K562 (cell line): ENCODE results near the gene BCAR1. TPM values are rescaled to one million over a fixed set of nuclear protein-coding genes. Genes with fewer than 3 reads are reported as not detected.

Experiments
- ATAC-seq: fragments of 200-7000 bp; cut with Tn5 transposase; 3 replicates; pipeline ENCODE4 v1.9.1; 2020; ENCODE audit warnings: moderate library complexity
- BruUV-seq: library from RNA; stranded (reverse); fragments of 400-500 nt; replicated peaks from 2 replicates; lab custom pipeline; 2021; lab: Mats Ljungman, UMichigan
- CTCF ChIA-PET: fragments of 300-600 bp; formaldehyde crosslinking; extraction: SDS; loops from one replicate; lab custom pipeline; 2021; ENCODE audit warnings: low intra/inter-chr PET ratio; lab: Yijun Ruan, JAX
- POLR2A ChIA-PET: fragments of 300-600, 350-650 bp; sonication (Branson Sonifier 250); formaldehyde crosslinking; extraction: SDS; loops from one replicate; lab custom pipeline; 2021; ENCODE audit warnings: antibody characterized with exemption, inconsistent platforms; lab: Yijun Ruan, JAX
- DNase-seq, 4 experiments: peaks; one replicate each; pipeline versions ENCODE4 v3.0.0 to v3.0.0-alpha.2; 2011 to 2018; ENCODE audit warnings: low spot score in 3 of 4, mixed read lengths in 3 of 4; ENCODE audit errors: extremely low read depth in 1 of 4
- FAIRE-seq: peaks from 2 replicates; lab custom pipeline; 2011; peaks lifted over from hg19 to GRCh38; lab: Jason Lieb, UNC
- H2AFZ ChIP-seq: 2 replicates; pipeline ENCODE4 v1.6.0; 2011; ENCODE audit warnings: low read depth, low read length, control low read depth, inconsistent platforms
- H3K27ac ChIP-seq: fragments of 200-600 bp; 3 replicates; pipeline ENCODE4 v1.8.0; 2011; ENCODE audit warnings: low read depth, mild to moderate bottlenecking, control low read depth, inconsistent platforms, low read length, moderate library complexity, mixed read lengths; ENCODE audit errors: extremely low read depth
- H3K27me3 ChIP-seq, 2 experiments: fragments of 300-600 bp in 1 of 2; 2 replicates in 1 of 2; 3 replicates in 1 of 2; pipeline versions ENCODE4 v1.6.0 to v1.8.0; 2011; ENCODE audit warnings: inconsistent platforms in 2 of 2, low read length in 2 of 2, mild to moderate bottlenecking in 1 of 2, mixed read lengths in 1 of 2, moderate library complexity in 1 of 2; ENCODE audit not compliant: control insufficient read depth in 2 of 2, insufficient read depth in 2 of 2
- H3K36me3 ChIP-seq: fragments of 300-600 bp; 3 replicates; pipeline ENCODE4 v1.8.0; 2011; ENCODE audit warnings: mild to moderate bottlenecking, low read length, inconsistent platforms; ENCODE audit not compliant: control insufficient read depth, insufficient read depth
- H3K4me1 ChIP-seq, 2 experiments: fragments of 200-600 bp in 1 of 2; replicated peaks in 1 of 2; 2 replicates in 1 of 2; 3 replicates in 1 of 2; pipeline versions ENCODE4 v1.5.1 to v1.8.0; 2011; ENCODE audit warnings: inconsistent platforms in 2 of 2, low read length in 2 of 2, mild to moderate bottlenecking in 1 of 2, mixed read lengths in 1 of 2, moderate library complexity in 1 of 2; ENCODE audit not compliant: control insufficient read depth in 2 of 2, insufficient read depth in 2 of 2
- H3K4me2 ChIP-seq: 2 replicates; pipeline ENCODE4 v1.6.1; 2011; ENCODE audit warnings: low read length, control low read depth, inconsistent platforms, mixed read lengths; ENCODE audit not compliant: insufficient read depth
- H3K4me3 ChIP-seq: fragments of 200-600 bp; sonication (generic), shearing (Covaris generic); 2 replicates; pipeline ENCODE4 v1.5.1; 2016; ENCODE audit warnings: control low read depth, inconsistent platforms
- H3K79me2 ChIP-seq: fragments of 200-600 bp; 3 replicates; pipeline ENCODE4 v1.8.0; 2011; ENCODE audit warnings: low read length, inconsistent platforms; ENCODE audit not compliant: control insufficient read depth, insufficient read depth
- H3K9ac ChIP-seq, 2 experiments: 2 replicates each; pipeline versions ENCODE4 v1.6.0 to v1.6.1; 2011; ENCODE audit warnings: low read depth in 2 of 2, low read length in 2 of 2, control low read depth in 1 of 2, inconsistent platforms in 1 of 2, mild to moderate bottlenecking in 1 of 2, mixed read lengths in 1 of 2; ENCODE audit not compliant: insufficient read depth in 1 of 2
- H3K9me1 ChIP-seq: one replicate; pipeline ENCODE4 v1.6.0; 2011; ENCODE audit warnings: inconsistent platforms, mild to moderate bottlenecking, low read length, moderate library complexity; ENCODE audit not compliant: control insufficient read depth, insufficient read depth
- H3K9me3 ChIP-seq: replicated peaks from 2 replicates; pipeline ENCODE4 v1.5.1; 2011; ENCODE audit warnings: low read depth, low read length, inconsistent platforms; ENCODE audit not compliant: control insufficient read depth, insufficient read depth
- H4K20me1 ChIP-seq: replicated peaks from 2 replicates; pipeline ENCODE4 v1.6.1; 2011; ENCODE audit warnings: low read length, inconsistent platforms, mixed read lengths; ENCODE audit not compliant: control insufficient read depth, insufficient read depth
- ATF3 ChIP-seq, 2 experiments: fragments of 450-650 bp in 1 of 2; sonication (generic) in 1 of 2; formaldehyde crosslinking in 1 of 2; IDR thresholded peaks in 1 of 2; conservative IDR thresholded peaks in 1 of 2; 2 replicates each; pipeline versions ENCODE4 v1.6.1 to v1.8.1; 2016 to 2023; ENCODE audit warnings: mild to moderate bottlenecking in 2 of 2, moderate library complexity in 2 of 2, inconsistent platforms in 1 of 2, missing genetic modification reagents in 1 of 2
- ELF1 ChIP-seq: fragments of 200-800 bp; sonication (Bioruptor generic); IDR thresholded peaks from 2 replicates; pipeline ENCODE4 v1.6.1; 2016; ENCODE audit warnings: missing genetic modification characterization, missing compliant biosample characterization
- WGBS: fragments of 100-300 bp; shearing (Covaris generic); methylation state at CpG from one replicate; pipeline ENCODE4 v1.1.6; 2016; ENCODE audit warnings: low coverage, mixed read lengths; ENCODE audit not compliant: insufficient coverage; ENCODE audit errors: missing lambda C conversion rate; 5-methylcytosine and 5-hydroxymethylcytosine counted together
- in situ Hi-C: fragments of 300-500 bp; cut with MboI; formaldehyde crosslinking; loops from 4 replicates; pipeline ENCODE4 v1.15.0; 2018; ENCODE audit warnings: inconsistent platforms, mixed read lengths
- intact Hi-C: fragments of 100-400 bp; cut with micrococcal nuclease; formaldehyde crosslinking; loops from 2 replicates; pipeline ENCODE4 v1.14.2; 2022
- polyA plus RNA-seq, 8 experiments: library from polyadenylated mRNA; depleted of rRNA in 4 of 8; stranded (reverse) in 5 of 8; unstranded in 3 of 8; fragments of >200 nt; fragmentation: Nextera tagmentation in 2 of 8; fragmentation: Illumina TruSeq in 1 of 8; extraction: Ambion mirVana in 2 of 8; extraction: Trizol in 1 of 8; gene quantifications; 2 replicates each; pipeline versions ENCODE4 v1.2.1 to v1.2.3, GENCODE V29; 2011 to 2014; ENCODE audit warnings: inconsistent platforms in 1 of 8, missing spikeins in 1 of 8
- total RNA-seq, 7 experiments: library from RNA; depleted of rRNA in 6 of 7; stranded (reverse); fragments of >200 nt in 6 of 7; fragmentation: Illumina TruSeq in 2 of 7; extraction: Trizol in 2 of 7; gene quantifications; 2 replicates each; pipeline versions ENCODE4 v1.2.1 to v1.2.3, GENCODE V29; 2011 to 2021; ENCODE audit warnings: low replicate concordance in 1 of 7

BCAR1 gene
- total and polyA plus RNA-seq, 9 of the 15 experiments (the other 6 are each of a cell fraction or from before 2014, with no cell fraction given) = 0.10 to 26.3 (median 3.6) TPM

- POLR2A ChIA-PET = interaction anchor here (0.6 to 0.8 kb wide), 2 partner anchors 14 to 1864 kb away, joined by 3 to 4 read pairs; no protein-coding TSS in a partner anchor
- intact Hi-C loops = no loop called here
- H3K4me1 ChIP-seq = peaks cover 0 to 66% of the 10 kb centered on the region in 2 experiments; a peak in 3 of 5 replicates
- no peak overlapping the region for H2AFZ ChIP-seq
- H3K9me3 ChIP-seq = no peaks in the 10 kb centered on the region
- H3K9me1 ChIP-seq = peaks cover 9% of the 10 kb centered on the region
- TF ChIP-seq ATF3 (IDR thresholded peaks at IDR 0.05) = 0 out of 2 replicates have a peak, but pooled peaks have one; percentile 11
- TF ChIP-seq ATF3 (CRISPR knock-in tag; conservative IDR thresholded peaks at IDR 0.05) = no peak
- no peak for TF ChIP-seq ELF1 (tag)
- H4K20me1 ChIP-seq = 0 out of 2 replicates have a peak, but pooled peaks cover 4% of the 10 kb centered on the region
- CTCF ChIA-PET = interaction anchor here (0.6 kb wide), 1 partner anchor 307 kb away, joined by 3 read pairs; no protein-coding TSS in a partner anchor
- H3K4me2 ChIP-seq = no peak overlapping the region
- DNase-seq (no peak), FAIRE-seq (no peak), ATAC-seq (no peak)
- H3K4me3 ChIP-seq = no peak overlapping the region
- no TSS peak for BruUV-seq
- WGBS = 76% methylated on average over 7 of the region's 7 CpGs
- no peaks in the 10 kb centered on the region for H3K79me2 ChIP-seq
- in situ Hi-C loops = no loop called here
- no peak overlapping the region for H3K27ac ChIP-seq
- H3K9ac ChIP-seq = no peak overlapping the region; a peak in 1 of 4 replicates
- H3K36me3 ChIP-seq = peaks cover 44% of the 10 kb centered on the region; the same call in 2 of the 3 replicates
- no peaks in the 10 kb centered on the region for H3K27me3 ChIP-seq
Observed at GRCh38 chr16:75236232-75236631, 15.2 kb downstream of the BCAR1 start.
